Mesothelial cell of epicardium (in vitro differentiated cells): ENCODE measurements around the gene KCNJ6. TPM values are rescaled to one million over a fixed set of nuclear protein-coding genes. Genes with fewer than 3 reads are reported as not detected.

ENCODE experiments used
- DNase-seq, 2 experiments: peaks; one replicate each; pipeline ENCODE4 v3.0.0; 2021; ENCODE audit warnings: low spot score in 2 of 2; ENCODE audit not compliant: unreplicated experiment in 2 of 2
- H3K27ac Mint-ChIP-seq: 2 replicates; pipeline ENCODE4 v1.8.0; 2021; ENCODE audit warnings: mixed read lengths
- H3K27me3 Mint-ChIP-seq: 2 replicates; pipeline ENCODE4 v1.8.0; 2021; ENCODE audit warnings: low read depth, mixed read lengths
- H3K36me3 Mint-ChIP-seq: 2 replicates; pipeline ENCODE4 v1.8.0; 2021; ENCODE audit warnings: mixed read lengths
- H3K4me1 Mint-ChIP-seq: 2 replicates; pipeline ENCODE4 v1.8.0; 2021; ENCODE audit warnings: mixed read lengths
- H3K4me3 Mint-ChIP-seq: 2 replicates; pipeline ENCODE4 v1.8.0; 2021; ENCODE audit warnings: mild to moderate bottlenecking, moderate library complexity, mixed read lengths
- H3K9me3 Mint-ChIP-seq: 2 replicates; pipeline ENCODE4 v1.8.0; 2021; ENCODE audit warnings: mixed read lengths
- total RNA-seq: library from RNA; stranded (reverse); gene quantifications from 3 replicates; pipeline ENCODE4 v1.2.1, GENCODE V29; 2021
- TF ChIP-seq, protein P1 (sequence below): fragments of 200-600 bp; sonication (generic); IDR thresholded peaks from one replicate; pipeline ENCODE4 v1.5.0; 2021; ENCODE audit warnings: antibody characterized with exemption; ENCODE audit not compliant: unreplicated experiment

Gene KCNJ6
- total RNA-seq, 1 donor from 2014 or later: 0.02 TPM

- DNase-seq: no peak
- TF ChIP-seq, protein P1, sequence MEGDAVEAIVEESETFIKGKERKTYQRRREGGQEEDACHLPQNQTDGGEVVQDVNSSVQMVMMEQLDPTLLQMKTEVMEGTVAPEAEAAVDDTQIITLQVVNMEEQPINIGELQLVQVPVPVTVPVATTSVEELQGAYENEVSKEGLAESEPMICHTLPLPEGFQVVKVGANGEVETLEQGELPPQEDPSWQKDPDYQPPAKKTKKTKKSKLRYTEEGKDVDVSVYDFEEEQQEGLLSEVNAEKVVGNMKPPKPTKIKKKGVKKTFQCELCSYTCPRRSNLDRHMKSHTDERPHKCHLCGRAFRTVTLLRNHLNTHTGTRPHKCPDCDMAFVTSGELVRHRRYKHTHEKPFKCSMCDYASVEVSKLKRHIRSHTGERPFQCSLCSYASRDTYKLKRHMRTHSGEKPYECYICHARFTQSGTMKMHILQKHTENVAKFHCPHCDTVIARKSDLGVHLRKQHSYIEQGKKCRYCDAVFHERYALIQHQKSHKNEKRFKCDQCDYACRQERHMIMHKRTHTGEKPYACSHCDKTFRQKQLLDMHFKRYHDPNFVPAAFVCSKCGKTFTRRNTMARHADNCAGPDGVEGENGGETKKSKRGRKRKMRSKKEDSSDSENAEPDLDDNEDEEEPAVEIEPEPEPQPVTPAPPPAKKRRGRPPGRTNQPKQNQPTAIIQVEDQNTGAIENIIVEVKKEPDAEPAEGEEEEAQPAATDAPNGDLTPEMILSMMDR: no peak
Measured at GRCh38 chr21:37828991-37829390, 87.3 kb downstream of the KCNJ6 start.

GRCh38 chr21:37828556-37828955, 87.7 kb downstream of the KCNJ6 start:
- Mint-ChIP-seq H3K36me3 (no peaks in the 10 kb centered on the region), H3K9me3 (no peaks in the 10 kb centered on the region), H3K4me3 (no peak overlapping the region), H3K27me3 (peaks cover 28% of the 10 kb centered on the region), H3K27ac (no peak overlapping the region), H3K4me1 (no peaks in the 10 kb centered on the region)
- DNase-seq: no peak
- TF ChIP-seq, protein P1: no peak

More at GRCh38 chr21:37828991-37829390, 87.3 kb downstream of the KCNJ6 start:
- Mint-ChIP-seq H3K27me3 (peaks cover 30% of the 10 kb centered on the region), H3K4me3 (no peak overlapping the region), H3K27ac (no peak overlapping the region), H3K36me3 (no peaks in the 10 kb centered on the region), H3K4me1 (no peaks in the 10 kb centered on the region), H3K9me3 (no peaks in the 10 kb centered on the region)

DNA sequence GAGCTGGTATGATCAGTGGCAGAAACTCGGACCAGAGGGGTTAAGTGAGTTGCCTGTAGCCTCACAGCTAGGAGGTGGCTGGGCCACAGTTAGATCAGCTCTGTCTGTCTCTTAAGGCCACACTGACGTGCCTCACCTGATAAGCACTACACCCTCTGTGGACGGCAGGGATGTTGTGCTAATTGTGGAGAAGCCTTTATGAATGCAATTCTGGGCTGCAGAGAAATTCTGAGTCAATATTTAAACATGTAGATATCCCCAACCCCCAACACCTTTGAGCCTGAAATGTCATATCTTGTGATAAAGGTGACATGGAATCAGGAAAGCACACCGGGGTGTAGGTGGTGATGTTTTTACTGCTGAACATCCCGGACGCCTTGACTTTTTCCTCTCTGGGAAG, 88.3 kb downstream of the KCNJ6 start:
- Mint-ChIP-seq H3K36me3 (no peaks in the 10 kb centered on the region), H3K4me1 (no peaks in the 10 kb centered on the region), H3K9me3 (no peaks in the 10 kb centered on the region), H3K27me3 (peaks cover 33% of the 10 kb centered on the region), H3K4me3 (no peak overlapping the region), H3K27ac (no peak overlapping the region)
- no peak for DNase-seq
- TF ChIP-seq, protein P1: no peak

- Mint-ChIP-seq H3K4me1 (no peaks in the 10 kb centered on the region), H3K9me3 (no peaks in the 10 kb centered on the region), H3K27me3 (peaks cover 33% of the 10 kb centered on the region), H3K36me3 (no peaks in the 10 kb centered on the region), H3K27ac (no peak overlapping the region), H3K4me3 (no peak overlapping the region)
- TF ChIP-seq, protein P1: no peak
- DNase-seq: no peak
Measured at GRCh38 chr21:37821786-37822450, 94.3 kb downstream of the KCNJ6 start.

DNA sequence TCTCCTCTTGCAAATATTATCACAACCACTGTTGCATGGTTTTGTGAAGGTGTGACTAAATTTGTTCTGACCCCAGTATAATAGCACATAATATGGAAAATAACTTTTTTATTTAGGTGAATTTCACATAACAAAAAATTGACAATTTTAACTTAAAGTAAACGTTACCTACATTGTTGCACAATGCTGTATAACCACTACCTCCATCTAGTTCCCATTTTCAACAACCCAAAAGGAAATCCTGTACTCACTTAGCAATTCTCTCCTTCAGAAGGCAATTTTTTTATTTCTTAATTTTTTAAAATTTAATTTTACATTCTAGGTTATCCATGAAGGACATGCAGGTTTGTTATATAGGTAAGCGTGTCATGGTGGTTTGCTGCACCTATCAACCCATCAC, 95.2 kb downstream of the KCNJ6 start:
- Mint-ChIP-seq H3K4me3 (no peak overlapping the region), H3K36me3 (no peaks in the 10 kb centered on the region), H3K27ac (no peak overlapping the region), H3K4me1 (no peaks in the 10 kb centered on the region), H3K9me3 (no peaks in the 10 kb centered on the region), H3K27me3 (peaks cover 36% of the 10 kb centered on the region)
- DNase-seq: no peak
- TF ChIP-seq, protein P1: no peak
